B cell (primary cell): ENCODE measurements around the gene POMP. TPM values are rescaled to one million over a fixed set of nuclear protein-coding genes. Genes with fewer than 3 reads are reported as not detected.

ENCODE experiments used
- ATAC-seq: fragments of 200-7000 bp; cut with Tn5 transposase; one replicate; pipeline ENCODE4 v1.10.0; 2021; ENCODE audit warnings: low read depth, mild to moderate bottlenecking, moderate number of reproducible peaks, moderate library complexity
- CTCF ChIA-PET: fragments of 350-600 bp; sonication (Branson Sonifier 250); formaldehyde crosslinking; loops from one replicate; lab custom pipeline; 2021; ENCODE audit warnings: antibody characterized with exemption, inconsistent platforms; lab: Charles Lee
- POLR2A ChIA-PET: fragments of 350-600 bp; sonication (Branson Sonifier 250); formaldehyde crosslinking; loops from one replicate; lab custom pipeline; 2021; ENCODE audit warnings: antibody characterized with exemption; lab: Charles Lee
- DNase-seq: peaks from one replicate; pipeline ENCODE4 v3.0.0; 2013
- H2AFZ ChIP-seq: 2 replicates; pipeline ENCODE4 v1.6.1; 2012; ENCODE audit warnings: mild to moderate bottlenecking, low read depth, low read length; ENCODE audit not compliant: insufficient read depth, poor library complexity, severe bottlenecking
- H3K27ac ChIP-seq, 2 donors: 1 replicate in 1 of 2; 2 replicates in 1 of 2; pipeline ENCODE4 v1.5.1; 2012 to 2013; ENCODE audit warnings: low read length in 2 of 2, mild to moderate bottlenecking in 2 of 2, moderate library complexity in 1 of 2
- H3K27me3 ChIP-seq, 4 experiments: fragments of 200-600 bp in 1 of 4; sonication (generic) in 1 of 4; replicated peaks in 1 of 4; 1 replicate in 2 of 4; 2 replicates in 2 of 4; pipeline versions ENCODE4 v1.6.1 to v1.7.0; 2013 to 2016; ENCODE audit warnings: low read length in 3 of 4, mild to moderate bottlenecking in 2 of 4, mixed read lengths in 1 of 4, moderate library complexity in 1 of 4; ENCODE audit not compliant: insufficient read depth in 4 of 4, control insufficient read depth in 3 of 4; ENCODE audit errors: control extremely low read depth in 1 of 4
- H3K36me3 ChIP-seq, 2 experiments: replicated peaks in 1 of 2; 1 replicate in 1 of 2; 2 replicates in 1 of 2; pipeline versions ENCODE4 v1.6.1 to v1.7.1; 2013; ENCODE audit warnings: low read length in 1 of 2; ENCODE audit not compliant: insufficient read depth in 2 of 2, control insufficient read depth in 1 of 2; ENCODE audit errors: control extremely low read depth in 1 of 2, extremely low read depth in 1 of 2
- H3K4me1 ChIP-seq, 2 donors: fragments of 200-600 bp in 1 of 2; sonication (generic) in 1 of 2; 1 replicate in 1 of 2; 2 replicates in 1 of 2; pipeline versions ENCODE4 v1.5.1 to v1.6.1; 2013 to 2017; ENCODE audit warnings: low read length in 2 of 2; ENCODE audit not compliant: control insufficient read depth in 2 of 2, insufficient read depth in 2 of 2
- H3K4me2 ChIP-seq: replicated peaks from 2 replicates; pipeline ENCODE3; 2012; ENCODE audit warnings: mild to moderate bottlenecking, low read depth, low read length; ENCODE audit not compliant: poor library complexity, severe bottlenecking
- H3K4me3 ChIP-seq, 5 experiments: fragments of 200-600 bp in 1 of 5; sonication (generic) in 1 of 5; 1 replicate in 3 of 5; 2 replicates in 2 of 5; pipeline versions ENCODE4 v1.5.1 to v1.7.0; 2011 to 2016; ENCODE audit warnings: low read length in 4 of 5, mild to moderate bottlenecking in 4 of 5, low read depth in 2 of 5, control low read depth in 1 of 5, moderate library complexity in 1 of 5; ENCODE audit not compliant: insufficient read depth in 1 of 5; ENCODE audit errors: control extremely low read depth in 1 of 5, extremely low read depth in 1 of 5
- H3K79me2 ChIP-seq: fragments of 200-600 bp; sonication (generic); one replicate; pipeline ENCODE4 v1.6.0; 2016; ENCODE audit warnings: low read length; ENCODE audit not compliant: control insufficient read depth, insufficient read depth
- H3K9ac ChIP-seq: fragments of 200-600 bp; sonication (generic); 2 replicates; pipeline ENCODE4 v1.6.1; 2017; ENCODE audit warnings: mild to moderate bottlenecking, low read length, moderate library complexity
- H3K9me3 ChIP-seq, 3 donors: one replicate each; pipeline versions ENCODE4 v1.6.1 to v1.7.1; 2013; ENCODE audit warnings: low read length in 2 of 3; ENCODE audit not compliant: control insufficient read depth in 2 of 3, insufficient read depth in 1 of 3; ENCODE audit errors: control extremely low read depth in 1 of 3
- H4K20me1 ChIP-seq: 2 replicates; pipeline ENCODE4 v1.6.0; 2012; ENCODE audit warnings: mild to moderate bottlenecking, low read length; ENCODE audit not compliant: insufficient read depth, control insufficient read depth, poor library complexity, severe bottlenecking
- H3K27ac Mint-ChIP-seq: one replicate; pipeline ENCODE4 v1.8.0; 2021; ENCODE audit warnings: mixed read lengths
- H3K27me3 Mint-ChIP-seq: one replicate; pipeline ENCODE4 v1.8.0; 2021; ENCODE audit warnings: mixed read lengths
- H3K4me1 Mint-ChIP-seq: one replicate; pipeline ENCODE4 v1.8.0; 2021; ENCODE audit warnings: mixed read lengths
- H3K4me3 Mint-ChIP-seq: one replicate; pipeline ENCODE4 v1.8.0; 2021; ENCODE audit warnings: mixed read lengths
- H3K9me3 Mint-ChIP-seq: one replicate; pipeline ENCODE4 v1.8.0; 2022; ENCODE audit warnings: mixed read lengths; ENCODE audit not compliant: insufficient read depth
- EZH2 ChIP-seq: IDR thresholded peaks from 2 replicates; pipeline ENCODE4 v1.6.1; 2012; ENCODE audit warnings: borderline replicate concordance, low read depth, mild to moderate bottlenecking, moderate library complexity, low read length; ENCODE audit not compliant: insufficient read depth, poor library complexity, severe bottlenecking
- WGBS: methylation state at CpG from one replicate; pipeline ENCODE4 v1.1.5; 2013; ENCODE audit warnings: missing lambda C conversion rate; ENCODE audit not compliant: insufficient coverage; 5-methylcytosine and 5-hydroxymethylcytosine counted together
- intact Hi-C: fragments of 100-400 bp; cut with micrococcal nuclease; formaldehyde crosslinking; loops from one replicate; pipeline ENCODE4 v1.10.0; 2022
- polyA plus RNA-seq: library from polyadenylated mRNA; depleted of rRNA; stranded (reverse); fragments of >200 nt; gene quantifications from 2 replicates; pipeline ENCODE4 v1.2.3, GENCODE V29; 2012
- total RNA-seq, 2 donors: library from RNA; stranded (reverse); fragments of 120-200 nt in 1 of 2; gene quantifications; 1 replicate in 1 of 2; 2 replicates in 1 of 2; pipeline versions ENCODE4 v1.2.3 to v1.2.4, GENCODE V29; 2013 to 2022
- TF ChIP-seq, protein P1 (sequence below): fragments of 200-600 bp; IDR thresholded peaks from one replicate; pipeline ENCODE4 v1.8.0; 2022; ENCODE audit warnings: antibody characterized with exemption, mild to moderate bottlenecking

POMP gene
- total and polyA plus RNA-seq, 2 donors (not counting 1 experiment from before 2014, with no cell fraction given), result 14.0 to 28.7 TPM

DNA sequence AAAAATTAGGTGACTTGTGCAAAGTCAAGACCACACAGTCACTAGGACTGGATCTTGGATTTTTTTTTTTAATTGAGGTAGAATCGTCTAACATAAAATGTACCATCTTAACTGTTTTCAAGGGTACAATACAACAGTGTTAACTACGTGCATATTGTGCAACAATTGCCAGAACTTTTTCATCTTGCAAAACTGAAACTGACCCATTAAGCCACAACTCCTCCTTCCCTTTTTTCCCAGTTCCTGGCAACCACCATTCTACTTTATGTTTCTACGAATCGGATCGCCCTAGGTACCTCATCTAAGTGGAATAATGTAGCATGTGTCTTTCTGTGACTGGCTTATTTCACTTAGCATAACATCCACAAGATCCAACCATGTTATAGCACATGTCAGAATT is 37.5 kb upstream of the POMP start:
- H2AFZ ChIP-seq, result no peak overlapping the region
- H3K27me3 ChIP-seq, result no peaks in the 10 kb centered on the region
- no peaks in the 10 kb centered on the region for H3K9me3 ChIP-seq
- DNase-seq, result no peak
- ChIA-PET CTCF (no interaction called here), POLR2A (no interaction called here)
- peaks cover 7% of the 10 kb centered on the region for H3K27me3 Mint-ChIP-seq
- no peak overlapping the region for H3K4me3 ChIP-seq
- intact Hi-C loops, result no loop called here
- H3K79me2 ChIP-seq, result no peaks in the 10 kb centered on the region
- peaks cover 9% of the 10 kb centered on the region in 2 donors for H3K4me1 ChIP-seq
- H3K36me3 ChIP-seq, result no peaks in the 10 kb centered on the region
- H3K27ac ChIP-seq, result no peak overlapping the region
- peaks cover 6% of the 10 kb centered on the region for H3K4me1 Mint-ChIP-seq
- no peaks in the 10 kb centered on the region for H3K9me3 Mint-ChIP-seq
- H3K4me3 Mint-ChIP-seq, result no peak overlapping the region
- H4K20me1 ChIP-seq, result no peaks in the 10 kb centered on the region
- H3K4me2 ChIP-seq, result no peak overlapping the region
- ATAC-seq, result no peak
- TF ChIP-seq EZH2, result no peak
- TF ChIP-seq, protein P1, sequence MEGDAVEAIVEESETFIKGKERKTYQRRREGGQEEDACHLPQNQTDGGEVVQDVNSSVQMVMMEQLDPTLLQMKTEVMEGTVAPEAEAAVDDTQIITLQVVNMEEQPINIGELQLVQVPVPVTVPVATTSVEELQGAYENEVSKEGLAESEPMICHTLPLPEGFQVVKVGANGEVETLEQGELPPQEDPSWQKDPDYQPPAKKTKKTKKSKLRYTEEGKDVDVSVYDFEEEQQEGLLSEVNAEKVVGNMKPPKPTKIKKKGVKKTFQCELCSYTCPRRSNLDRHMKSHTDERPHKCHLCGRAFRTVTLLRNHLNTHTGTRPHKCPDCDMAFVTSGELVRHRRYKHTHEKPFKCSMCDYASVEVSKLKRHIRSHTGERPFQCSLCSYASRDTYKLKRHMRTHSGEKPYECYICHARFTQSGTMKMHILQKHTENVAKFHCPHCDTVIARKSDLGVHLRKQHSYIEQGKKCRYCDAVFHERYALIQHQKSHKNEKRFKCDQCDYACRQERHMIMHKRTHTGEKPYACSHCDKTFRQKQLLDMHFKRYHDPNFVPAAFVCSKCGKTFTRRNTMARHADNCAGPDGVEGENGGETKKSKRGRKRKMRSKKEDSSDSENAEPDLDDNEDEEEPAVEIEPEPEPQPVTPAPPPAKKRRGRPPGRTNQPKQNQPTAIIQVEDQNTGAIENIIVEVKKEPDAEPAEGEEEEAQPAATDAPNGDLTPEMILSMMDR, result no peak
- WGBS, result 67% methylated on average over 1 of the region's 5 CpGs
- no peak overlapping the region for H3K27ac Mint-ChIP-seq
- H3K9ac ChIP-seq, result no peak overlapping the region

DNA sequence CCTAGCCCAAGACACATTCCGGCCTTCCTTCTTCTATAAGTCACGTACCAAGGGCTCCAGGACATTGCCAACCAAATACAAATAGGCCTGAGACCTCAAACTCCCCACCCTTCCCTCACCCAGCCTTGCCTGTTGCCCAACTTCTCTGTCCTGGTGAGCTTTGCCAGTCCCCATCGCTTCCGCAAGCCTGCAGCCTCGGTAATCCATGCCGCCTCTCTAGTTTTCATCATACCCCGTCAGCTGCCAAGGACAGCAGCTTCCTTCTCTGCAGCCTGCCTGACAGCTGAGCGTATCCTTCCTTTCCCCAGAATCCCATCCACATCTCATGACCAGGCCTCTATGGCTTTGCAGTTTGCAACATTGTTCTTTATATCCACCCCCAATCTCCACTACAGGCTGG is 36.6 kb upstream of the POMP start:
- POLR2A ChIA-PET, result no interaction called here
- H3K27ac Mint-ChIP-seq, result no peak overlapping the region

More for the DNA sequence above, 36.6 kb upstream of the POMP start:
- peaks cover 9% of the 10 kb centered on the region in 2 donors for H3K4me1 ChIP-seq
- no peaks in the 10 kb centered on the region for H3K27me3 ChIP-seq
- TF ChIP-seq, protein P1, result no peak
- no peak for TF ChIP-seq EZH2
- intact Hi-C loops, result no loop called here
- H3K79me2 ChIP-seq, result no peaks in the 10 kb centered on the region
- no peak overlapping the region for H3K4me2 ChIP-seq
- no peak overlapping the region for H3K9ac ChIP-seq
- no peak overlapping the region for H3K27ac ChIP-seq
- CTCF ChIA-PET, result no interaction called here
- 98% methylated on average over 8 of the region's 8 CpGs for WGBS
- no peak overlapping the region for H2AFZ ChIP-seq
- no peaks in the 10 kb centered on the region for H4K20me1 ChIP-seq
- DNase-seq (no peak), ATAC-seq (no peak)
- no peaks in the 10 kb centered on the region for H3K9me3 Mint-ChIP-seq
- H3K4me3 ChIP-seq, result no peak overlapping the region
- peaks cover 6% of the 10 kb centered on the region for H3K4me1 Mint-ChIP-seq
- no peaks in the 10 kb centered on the region for H3K9me3 ChIP-seq
- no peaks in the 10 kb centered on the region for H3K36me3 ChIP-seq
- no peak overlapping the region for H3K4me3 Mint-ChIP-seq
- H3K27me3 Mint-ChIP-seq, result peaks cover 4% of the 10 kb centered on the region
